Inflammatory macrophage (primary cell): Measurements from ENCODE around the gene ZNF407.
A peak's percentile ranks its signal among the peaks of the same experiment; 100 is the strongest.

Experiments
- DNase-seq, 2 donors: peaks; one replicate each; pipeline ENCODE4 v3.0.0-alpha.2; 2020 to 2022

Gene ZNF407

GRCh38 chr18:74897971-74898657, 300.4 kb downstream of the ZNF407 start:
- peak in 1 of 2 donors; percentile 9 for DNase-seq

GRCh38 chr18:74898965-74899364, 301.3 kb downstream of the ZNF407 start:
- DNase-seq, result peak; percentile 84

- DNase-seq, result no peak
These were observed 301.9 kb downstream of the ZNF407 start for GRCh38 chr18:74899554-74899953.

GRCh38 chr18:74901362-74902146, 303.9 kb downstream of the ZNF407 start:
- peak; percentile 83 to 89 for DNase-seq

GRCh38 chr18:74902147-74902455, 304.4 kb downstream of the ZNF407 start:
- DNase-seq, result no peak

GRCh38 chr18:74905247-74905646, 307.6 kb downstream of the ZNF407 start:
- DNase-seq, result no peak

GRCh38 chr18:74906184-74906583, 308.5 kb downstream of the ZNF407 start:
- peak; percentile 4 to 46 for DNase-seq

- DNase-seq, result no peak
These were observed 316.5 kb downstream of the ZNF407 start for GRCh38 chr18:74914052-74914591.

GRCh38 chr18:74914648-74915047, 317.0 kb downstream of the ZNF407 start:
- DNase-seq, result no peak

GRCh38 chr18:74916773-74917393, 319.2 kb downstream of the ZNF407 start:
- DNase-seq, result peak in 1 of 2 donors; percentile 19

GRCh38 chr18:74918276-74918790, 320.7 kb downstream of the ZNF407 start:
- no peak for DNase-seq

GRCh38 chr18:74921057-74921820, 323.6 kb downstream of the ZNF407 start:
- no peak for DNase-seq

- no peak for DNase-seq
These were observed 328.4 kb downstream of the ZNF407 start for GRCh38 chr18:74926051-74926450.

- no peak for DNase-seq
These were observed 330.7 kb downstream of the ZNF407 start for GRCh38 chr18:74928194-74928968.

GRCh38 chr18:74929110-74929509, 331.4 kb downstream of the ZNF407 start:
- no peak for DNase-seq

- no peak for DNase-seq
These were observed 332.9 kb downstream of the ZNF407 start for GRCh38 chr18:74930616-74931015.

GRCh38 chr18:74933930-74934329, 336.3 kb downstream of the ZNF407 start:
- DNase-seq, result no peak

- no peak for DNase-seq
These were observed 337.8 kb downstream of the ZNF407 start for GRCh38 chr18:74935434-74935833.

- no peak for DNase-seq
These were observed 338.7 kb downstream of the ZNF407 start for GRCh38 chr18:74936343-74936742.

GRCh38 chr18:74937291-74937690, 339.6 kb downstream of the ZNF407 start:
- DNase-seq, result no peak

- DNase-seq, result no peak
These were observed 343.2 kb downstream of the ZNF407 start for GRCh38 chr18:74940856-74941255.
